SK-N-SH treated with all-trans-retinoic acid at 6 μM for 48 hours (cell line): Measurements from ENCODE around the gene PODNL1.

Source experiments
- ATAC-seq: fragments of 200-7000 bp; cut with Tn5 transposase; 3 replicates; pipeline ENCODE4 v1.9.1; 2020; ENCODE audit warnings: mild to moderate bottlenecking, moderate library complexity
- ARNTL ChIP-seq: fragments of 450-650 bp; formaldehyde crosslinking; IDR thresholded peaks from 2 replicates; pipeline ENCODE4 v1.5.0; 2020; ENCODE audit warnings: low read depth, mild to moderate bottlenecking, moderate library complexity, borderline replicate concordance
- BACH2 ChIP-seq: fragments of 250-450 bp; sonication (Bioruptor Pico); IDR thresholded peaks from 2 replicates; pipeline ENCODE4 v1.9.0; 2021; ENCODE audit warnings: mild to moderate bottlenecking, borderline replicate concordance
- CREB5 ChIP-seq: fragments of 250-450 bp; sonication (Bioruptor Pico); IDR thresholded peaks from 2 replicates; pipeline ENCODE4 v1.5.1; 2020; ENCODE audit warnings: low read depth, mild to moderate bottlenecking, moderate library complexity
- CSDC2 ChIP-seq: fragments of 250-450 bp; sonication (Bioruptor Pico); IDR thresholded peaks from 2 replicates; pipeline ENCODE4 v1.5.0; 2020; ENCODE audit warnings: mild to moderate bottlenecking, moderate library complexity
- ESRRG ChIP-seq: fragments of 250-450 bp; sonication (Bioruptor Pico); IDR thresholded peaks from 2 replicates; pipeline ENCODE4 v1.6.1; 2021; ENCODE audit warnings: mild to moderate bottlenecking
- ISL1 ChIP-seq: fragments of 250-450 bp; sonication (Bioruptor Pico); IDR thresholded peaks from 2 replicates; pipeline ENCODE4 v2.1.2; 2022; ENCODE audit warnings: mild to moderate bottlenecking, moderate library complexity
- OSR1 ChIP-seq: fragments of 250-450 bp; sonication (Bioruptor Pico); IDR thresholded peaks from 2 replicates; pipeline ENCODE4 v1.8.0; 2022; ENCODE audit warnings: moderate library complexity, mild to moderate bottlenecking, inconsistent platforms
- POU6F1 ChIP-seq: fragments of 250-450 bp; sonication (Bioruptor Pico); IDR thresholded peaks from 2 replicates; pipeline ENCODE4 v1.8.0; 2021; ENCODE audit warnings: low read depth, mild to moderate bottlenecking, moderate library complexity, borderline replicate concordance
- PPARA ChIP-seq: fragments of 250-450 bp; sonication (Bioruptor Pico); IDR thresholded peaks from 2 replicates; pipeline ENCODE4 v1.5.0; 2020; ENCODE audit warnings: mild to moderate bottlenecking, borderline replicate concordance
- RARB ChIP-seq: fragments of 250-450 bp; sonication (Bioruptor Pico); IDR thresholded peaks from 2 replicates; pipeline ENCODE4 v1.8.0; 2021; ENCODE audit warnings: mild to moderate bottlenecking, moderate library complexity
- SNAI2 ChIP-seq: fragments of 250-450 bp; sonication (Bioruptor Pico); IDR thresholded peaks from 2 replicates; pipeline ENCODE4 v1.5.0; 2020; ENCODE audit warnings: mild to moderate bottlenecking, moderate library complexity
- TCF4 ChIP-seq: fragments of 250-450 bp; sonication (Bioruptor Pico); IDR thresholded peaks from 2 replicates; pipeline ENCODE4 v1.8.0; 2021; ENCODE audit warnings: mild to moderate bottlenecking, moderate library complexity, borderline replicate concordance
- TOX ChIP-seq: fragments of 250-450 bp; sonication (Bioruptor Pico); IDR thresholded peaks from 2 replicates; pipeline ENCODE4 v1.8.0; 2021; ENCODE audit warnings: mild to moderate bottlenecking, moderate library complexity, borderline replicate concordance
- ZC3H10 ChIP-seq: fragments of 250-450 bp; sonication (Bioruptor Pico); IDR thresholded peaks from 2 replicates; pipeline ENCODE4 v1.5.1; 2021; ENCODE audit warnings: mild to moderate bottlenecking, moderate library complexity
- ZFP3 ChIP-seq: fragments of 250-450 bp; sonication (Bioruptor Pico); IDR thresholded peaks from 2 replicates; pipeline ENCODE4 v1.5.0; 2020; ENCODE audit warnings: mild to moderate bottlenecking, moderate library complexity
- ZFP30 ChIP-seq: fragments of 450-650 bp; formaldehyde crosslinking; IDR thresholded peaks from 2 replicates; pipeline ENCODE4 v1.5.0; 2022; ENCODE audit warnings: mild to moderate bottlenecking, moderate library complexity
- ZNF565 ChIP-seq: fragments of 450-650 bp; formaldehyde crosslinking; conservative IDR thresholded peaks from 2 replicates; pipeline ENCODE4 v1.5.0; 2020; ENCODE audit warnings: low read depth, mild to moderate bottlenecking, moderate library complexity
- ZNF70 ChIP-seq: fragments of 450-650 bp; formaldehyde crosslinking; IDR thresholded peaks from 2 replicates; pipeline ENCODE4 v1.5.0; 2020; ENCODE audit warnings: mild to moderate bottlenecking, moderate library complexity
- ZNF8 ChIP-seq: fragments of 450-650 bp; formaldehyde crosslinking; IDR thresholded peaks from 2 replicates; pipeline ENCODE4 v1.5.0; 2020; ENCODE audit warnings: mild to moderate bottlenecking, moderate library complexity
- TF ChIP-seq, protein P1 (sequence below): fragments of 250-450 bp; sonication (Bioruptor Pico); IDR thresholded peaks from 2 replicates; pipeline ENCODE4 v1.5.1; 2021; ENCODE audit warnings: mild to moderate bottlenecking, moderate library complexity
- TF ChIP-seq, protein P2 (sequence below): fragments of 250-450 bp; sonication (Bioruptor Pico); IDR thresholded peaks from 2 replicates; pipeline ENCODE4 v1.5.0; 2020; ENCODE audit warnings: mild to moderate bottlenecking, moderate library complexity

The PODNL1 gene

GRCh38 chr19:13920940-13921747 is 17.1 kb downstream of the PODNL1 start:
- ATAC-seq = peak; percentile 92
- TF ChIP-seq RARB (CRISPR knock-in tag) = no peak

DNA sequence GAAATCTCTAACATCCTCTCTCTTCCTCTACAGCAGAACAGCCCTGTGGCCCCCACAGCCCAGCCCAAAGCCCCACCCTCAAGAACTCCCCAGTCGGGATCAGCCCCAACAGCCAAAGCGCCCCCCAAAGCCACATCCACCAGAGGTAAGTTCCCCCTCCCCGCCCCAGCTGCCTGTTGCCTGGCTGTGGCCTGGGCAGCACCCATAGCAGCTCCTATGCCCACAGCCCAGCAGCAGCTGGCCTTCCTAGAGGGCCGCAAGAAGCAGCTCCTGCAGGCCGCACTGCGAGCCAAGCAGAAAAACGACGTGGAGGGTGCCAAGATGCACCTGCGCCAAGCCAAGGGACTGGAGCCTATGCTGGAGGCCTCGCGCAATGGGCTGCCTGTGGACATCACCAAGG is 17.7 kb downstream of the PODNL1 start:
- ATAC-seq = no peak
- TF ChIP-seq OSR1 (no peak), SNAI2 (CRISPR knock-in tag) (no peak), BACH2 (no peak), ZFP3 (CRISPR knock-in tag) (no peak), TCF4 (CRISPR knock-in tag) (no peak), ARNTL (no peak), POU6F1 (CRISPR knock-in tag) (no peak), RARB (CRISPR knock-in tag) (no peak), ISL1 (CRISPR knock-in tag) (no peak), TOX (CRISPR knock-in tag) (no peak)
- TF ChIP-seq, protein P1, sequence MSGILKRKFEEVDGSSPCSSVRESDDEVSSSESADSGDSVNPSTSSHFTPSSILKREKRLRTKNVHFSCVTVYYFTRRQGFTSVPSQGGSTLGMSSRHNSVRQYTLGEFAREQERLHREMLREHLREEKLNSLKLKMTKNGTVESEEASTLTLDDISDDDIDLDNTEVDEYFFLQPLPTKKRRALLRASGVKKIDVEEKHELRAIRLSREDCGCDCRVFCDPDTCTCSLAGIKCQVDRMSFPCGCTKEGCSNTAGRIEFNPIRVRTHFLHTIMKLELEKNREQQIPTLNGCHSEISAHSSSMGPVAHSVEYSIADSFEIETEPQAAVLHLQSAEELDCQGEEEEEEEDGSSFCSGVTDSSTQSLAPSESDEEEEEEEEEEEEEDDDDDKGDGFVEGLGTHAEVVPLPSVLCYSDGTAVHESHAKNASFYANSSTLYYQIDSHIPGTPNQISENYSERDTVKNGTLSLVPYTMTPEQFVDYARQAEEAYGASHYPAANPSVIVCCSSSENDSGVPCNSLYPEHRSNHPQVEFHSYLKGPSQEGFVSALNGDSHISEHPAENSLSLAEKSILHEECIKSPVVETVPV = no peak
- TF ChIP-seq, protein P2, sequence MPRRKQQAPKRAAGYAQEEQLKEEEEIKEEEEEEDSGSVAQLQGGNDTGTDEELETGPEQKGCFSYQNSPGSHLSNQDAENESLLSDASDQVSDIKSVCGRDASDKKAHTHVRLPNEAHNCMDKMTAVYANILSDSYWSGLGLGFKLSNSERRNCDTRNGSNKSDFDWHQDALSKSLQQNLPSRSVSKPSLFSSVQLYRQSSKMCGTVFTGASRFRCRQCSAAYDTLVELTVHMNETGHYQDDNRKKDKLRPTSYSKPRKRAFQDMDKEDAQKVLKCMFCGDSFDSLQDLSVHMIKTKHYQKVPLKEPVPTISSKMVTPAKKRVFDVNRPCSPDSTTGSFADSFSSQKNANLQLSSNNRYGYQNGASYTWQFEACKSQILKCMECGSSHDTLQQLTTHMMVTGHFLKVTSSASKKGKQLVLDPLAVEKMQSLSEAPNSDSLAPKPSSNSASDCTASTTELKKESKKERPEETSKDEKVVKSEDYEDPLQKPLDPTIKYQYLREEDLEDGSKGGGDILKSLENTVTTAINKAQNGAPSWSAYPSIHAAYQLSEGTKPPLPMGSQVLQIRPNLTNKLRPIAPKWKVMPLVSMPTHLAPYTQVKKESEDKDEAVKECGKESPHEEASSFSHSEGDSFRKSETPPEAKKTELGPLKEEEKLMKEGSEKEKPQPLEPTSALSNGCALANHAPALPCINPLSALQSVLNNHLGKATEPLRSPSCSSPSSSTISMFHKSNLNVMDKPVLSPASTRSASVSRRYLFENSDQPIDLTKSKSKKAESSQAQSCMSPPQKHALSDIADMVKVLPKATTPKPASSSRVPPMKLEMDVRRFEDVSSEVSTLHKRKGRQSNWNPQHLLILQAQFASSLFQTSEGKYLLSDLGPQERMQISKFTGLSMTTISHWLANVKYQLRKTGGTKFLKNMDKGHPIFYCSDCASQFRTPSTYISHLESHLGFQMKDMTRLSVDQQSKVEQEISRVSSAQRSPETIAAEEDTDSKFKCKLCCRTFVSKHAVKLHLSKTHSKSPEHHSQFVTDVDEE = no peak

DNA sequence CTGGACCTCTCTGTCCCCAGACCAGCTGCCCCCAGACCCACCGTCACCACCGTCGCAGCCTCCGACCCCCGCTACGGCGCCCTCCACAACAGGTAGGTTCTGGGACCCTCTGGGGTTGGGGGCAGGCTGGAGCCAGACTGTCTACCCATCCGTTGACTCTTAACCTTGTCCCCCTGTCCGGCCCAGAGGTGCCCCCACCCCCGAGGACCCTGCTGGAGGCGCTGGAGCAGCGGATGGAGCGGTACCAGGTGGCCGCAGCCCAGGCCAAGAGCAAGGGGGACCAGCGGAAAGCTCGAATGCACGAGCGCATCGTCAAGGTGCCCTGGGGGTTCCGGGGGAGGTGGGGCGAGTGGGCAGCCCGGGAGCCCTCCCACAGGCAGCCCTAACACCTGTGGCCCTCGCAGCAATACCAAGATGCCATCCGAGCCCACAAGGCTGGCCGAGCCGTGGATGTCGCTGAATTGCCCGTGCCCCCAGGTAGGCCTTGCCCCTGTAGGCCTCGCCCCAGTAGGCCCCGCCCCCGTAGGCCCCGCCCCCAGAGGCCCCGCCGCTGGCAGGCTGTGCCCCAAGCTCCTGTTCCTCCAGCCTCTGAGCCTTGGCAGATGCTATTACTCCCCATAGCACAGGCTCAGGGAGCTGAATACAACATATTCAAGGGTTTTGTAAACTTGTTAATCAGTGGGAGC is 19.3 kb downstream of the PODNL1 start:
- TF ChIP-seq SNAI2 (CRISPR knock-in tag) (no peak), ZNF70 (CRISPR knock-in tag) (no peak)
- ATAC-seq = no peak

- TF ChIP-seq CREB5 (CRISPR knock-in tag) = no peak
- TF ChIP-seq SNAI2 (CRISPR knock-in tag) = no peak
- no peak for TF ChIP-seq CSDC2 (CRISPR knock-in tag)
- TF ChIP-seq ESRRG (CRISPR knock-in tag) = no peak
- no peak for TF ChIP-seq ZFP3 (CRISPR knock-in tag)
- TF ChIP-seq, protein P2 = no peak
- no peak for TF ChIP-seq TCF4 (CRISPR knock-in tag)
- no peak for TF ChIP-seq OSR1
- no peak for TF ChIP-seq ZNF8 (CRISPR knock-in tag)
- no peak for TF ChIP-seq ARNTL
- no peak for TF ChIP-seq PPARA
- TF ChIP-seq ZNF565 (CRISPR knock-in tag) = no peak
- TF ChIP-seq BACH2 = no peak
- no peak for TF ChIP-seq ZFP30 (CRISPR knock-in tag)
- TF ChIP-seq ISL1 (CRISPR knock-in tag) = no peak
- TF ChIP-seq ZC3H10 = no peak
- TF ChIP-seq ZNF70 (CRISPR knock-in tag) = no peak
- TF ChIP-seq, protein P1 = no peak
- no peak for ATAC-seq
These were observed 20.3 kb downstream of the PODNL1 start for GRCh38 chr19:13917888-13918406.
